CD4-positive, alpha-beta T cell treated with Interleukin-17A for 4 hours (primary cell): Measurements from ENCODE around the gene GTF2A1.
"Not testable (repeated sequence)": the region's sequence is repeated elsewhere in the genome, so short reads cannot be mapped to it uniquely, and the experiment has no call there.

Experiments
- DNase-seq: peaks from one replicate; pipeline ENCODE4 v3.0.0-alpha.2; 2020; ENCODE audit warnings: mixed read lengths

GTF2A1 gene

DNA sequence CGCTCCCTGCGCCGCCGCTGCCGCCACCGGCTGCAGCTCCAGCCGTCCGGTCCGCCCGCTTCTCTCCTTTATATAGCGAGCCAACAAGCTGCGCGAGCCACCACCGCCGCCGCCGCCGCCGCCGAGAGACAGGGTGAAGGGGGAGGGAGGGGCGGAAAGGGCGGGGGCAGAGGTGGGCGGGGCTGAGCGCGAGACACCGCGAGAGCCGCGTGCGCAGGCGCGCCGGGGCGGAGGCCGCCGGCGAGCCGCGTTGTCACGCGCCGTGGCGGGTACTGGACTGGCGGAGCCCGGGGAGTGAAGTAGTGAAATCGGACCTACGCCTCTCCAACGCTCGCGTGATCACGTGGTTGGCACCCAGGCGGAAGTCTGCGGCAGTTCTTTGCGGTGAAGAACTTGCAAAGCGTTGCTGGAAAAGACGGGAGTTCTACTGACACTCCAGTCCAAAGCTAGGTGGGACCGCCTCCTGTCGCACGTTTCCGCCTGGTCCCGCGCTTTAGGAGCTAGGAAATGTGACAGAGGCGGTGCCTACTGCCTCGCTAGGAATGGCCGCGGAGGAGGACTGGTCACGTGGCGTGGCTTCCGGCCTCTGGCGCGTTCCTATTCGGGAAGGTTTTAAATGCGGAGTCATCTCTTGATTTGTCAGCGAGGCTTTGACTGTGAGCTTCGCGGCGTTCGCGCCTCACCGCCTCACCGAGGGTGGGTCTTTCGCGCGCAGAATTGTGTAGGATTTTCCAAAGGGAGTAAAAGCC is at the start of gene GTF2A1:
TSS of gene GTF2A1 (minus strand) at position 130 of the 749 bp plus-strand sequence. CDS start 441 bp downstream, outside the sequence.
- peak; percentile 96 for DNase-seq

- DNase-seq, result no peak
Measured at GRCh38 chr14:81269979-81270375, 49.2 kb upstream of the GTF2A1 start.

GRCh38 chr14:81269100-81269978 is 48.6 kb upstream of the GTF2A1 start:
- DNase-seq, result peak; percentile 5

DNA sequence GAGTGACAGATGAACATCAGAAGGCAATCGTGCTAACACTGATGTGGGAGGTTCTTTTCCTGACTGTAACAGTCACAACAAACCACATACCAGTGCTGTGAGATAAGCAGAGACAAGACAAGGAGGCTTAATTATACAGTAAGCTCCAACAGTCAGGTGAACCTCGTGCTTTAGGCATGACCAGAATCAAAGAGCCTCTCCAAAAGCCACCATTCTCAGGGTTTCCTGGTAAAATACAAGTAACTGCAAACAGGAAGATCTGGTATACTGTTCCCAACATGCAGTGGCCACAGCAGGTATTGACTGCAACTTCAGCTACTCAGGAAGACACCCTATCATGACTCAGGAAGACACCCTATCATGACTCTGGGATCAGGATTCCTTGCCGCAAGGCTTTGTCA is 47.3 kb upstream of the GTF2A1 start:
- no peak for DNase-seq

DNA sequence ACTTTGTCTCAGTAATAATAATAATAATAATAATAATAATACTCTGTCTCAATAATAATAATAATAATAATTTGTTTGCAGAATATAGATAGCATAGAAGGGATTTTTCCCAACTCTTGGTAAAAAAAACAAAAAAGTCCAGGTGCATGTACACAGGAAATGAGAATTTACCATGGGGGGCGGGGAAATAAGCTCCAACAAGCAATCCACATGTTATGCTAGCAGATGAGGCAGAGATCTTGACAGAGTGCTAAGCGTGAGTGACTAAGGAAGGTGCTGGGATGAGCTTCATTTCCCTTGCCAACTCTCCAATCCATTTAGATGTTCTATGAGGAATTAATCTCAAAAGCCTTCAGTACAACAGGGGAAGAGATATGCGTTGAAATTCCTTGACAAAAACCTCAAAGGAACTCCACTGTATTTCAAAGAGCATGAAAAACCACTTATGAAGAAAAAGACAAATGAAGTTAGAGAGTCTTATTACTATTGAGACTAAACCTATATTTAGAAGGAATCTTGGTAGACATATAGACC is 44.9 kb upstream of the GTF2A1 start:
- no peak for DNase-seq

GRCh38 chr14:81264671-81265070 is 43.9 kb upstream of the GTF2A1 start:
- DNase-seq, result no peak

DNA sequence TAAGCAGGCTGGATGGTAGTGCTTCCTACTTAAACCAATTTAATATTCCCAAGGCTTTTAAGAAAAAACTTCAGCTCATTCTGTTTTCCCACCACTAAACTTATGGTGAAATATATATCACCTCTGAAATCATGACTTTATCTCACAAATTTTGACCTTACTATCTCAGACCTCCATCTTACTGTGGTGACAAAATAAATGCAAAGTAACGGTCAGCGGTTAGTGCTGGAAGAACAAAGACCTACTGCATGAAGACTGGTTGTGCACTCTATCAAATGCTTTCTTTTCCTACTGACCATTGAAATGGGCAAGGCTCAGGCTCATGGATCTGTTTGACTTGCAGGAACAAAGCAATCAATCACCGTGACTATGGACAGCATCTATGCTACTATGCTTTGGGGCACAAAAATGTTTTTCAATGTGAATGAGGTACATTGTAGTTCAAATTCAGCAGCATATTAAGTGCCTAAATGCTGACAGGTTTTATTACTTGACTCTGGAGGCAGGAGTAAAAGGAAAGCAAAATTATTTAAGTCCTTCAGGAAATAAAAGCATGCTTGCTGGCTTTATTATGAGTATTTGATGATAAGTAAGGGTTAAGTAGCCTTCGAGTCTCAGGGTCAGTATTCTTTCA is 43.1 kb upstream of the GTF2A1 start:
- DNase-seq, result no peak

DNA sequence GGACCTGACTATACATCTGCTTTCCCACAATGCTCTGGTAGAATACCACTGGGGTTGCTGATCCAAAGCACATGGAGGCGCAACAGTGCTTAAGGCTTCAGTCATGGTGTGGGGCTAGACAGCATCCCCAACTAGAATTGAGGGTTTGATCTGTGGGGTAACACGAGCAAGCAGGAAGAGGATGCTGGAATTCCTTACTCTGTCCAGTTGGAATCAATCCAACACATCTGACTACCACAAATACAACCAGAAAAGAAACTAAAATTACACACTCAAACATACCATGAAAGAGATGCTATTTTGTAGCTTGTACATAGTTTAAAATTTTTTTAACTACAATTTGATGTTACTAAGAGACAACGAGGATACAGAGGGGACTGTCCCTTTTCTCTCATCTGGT is 40.4 kb upstream of the GTF2A1 start:
- DNase-seq, result no peak

GRCh38 chr14:81260732-81261131 is 40.0 kb upstream of the GTF2A1 start:
- DNase-seq, result no peak

- no peak for DNase-seq
Measured at GRCh38 chr14:81256289-81256960, 35.7 kb upstream of the GTF2A1 start.

DNA sequence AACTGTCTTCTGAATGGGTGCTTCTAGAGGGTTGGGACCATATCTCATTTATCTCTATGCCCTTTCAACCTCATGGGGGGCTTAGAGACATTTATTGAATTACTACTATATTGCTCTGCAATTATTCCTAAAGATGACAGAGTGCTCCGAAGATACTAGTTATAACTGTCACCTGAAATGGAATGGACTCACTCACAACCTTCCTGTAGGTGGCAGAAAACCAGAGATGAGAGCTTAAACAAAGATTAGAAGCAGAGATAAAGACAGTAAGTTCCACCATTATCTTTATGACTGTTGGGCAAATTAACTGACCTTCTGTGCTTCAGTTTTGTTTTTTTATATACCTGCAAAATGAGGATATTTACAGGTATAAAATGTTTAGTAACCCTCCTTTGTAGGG is 31.5 kb upstream of the GTF2A1 start:
- DNase-seq, result no peak

- DNase-seq, result no peak
Measured at GRCh38 chr14:81247271-81247766, 26.6 kb upstream of the GTF2A1 start.

DNA sequence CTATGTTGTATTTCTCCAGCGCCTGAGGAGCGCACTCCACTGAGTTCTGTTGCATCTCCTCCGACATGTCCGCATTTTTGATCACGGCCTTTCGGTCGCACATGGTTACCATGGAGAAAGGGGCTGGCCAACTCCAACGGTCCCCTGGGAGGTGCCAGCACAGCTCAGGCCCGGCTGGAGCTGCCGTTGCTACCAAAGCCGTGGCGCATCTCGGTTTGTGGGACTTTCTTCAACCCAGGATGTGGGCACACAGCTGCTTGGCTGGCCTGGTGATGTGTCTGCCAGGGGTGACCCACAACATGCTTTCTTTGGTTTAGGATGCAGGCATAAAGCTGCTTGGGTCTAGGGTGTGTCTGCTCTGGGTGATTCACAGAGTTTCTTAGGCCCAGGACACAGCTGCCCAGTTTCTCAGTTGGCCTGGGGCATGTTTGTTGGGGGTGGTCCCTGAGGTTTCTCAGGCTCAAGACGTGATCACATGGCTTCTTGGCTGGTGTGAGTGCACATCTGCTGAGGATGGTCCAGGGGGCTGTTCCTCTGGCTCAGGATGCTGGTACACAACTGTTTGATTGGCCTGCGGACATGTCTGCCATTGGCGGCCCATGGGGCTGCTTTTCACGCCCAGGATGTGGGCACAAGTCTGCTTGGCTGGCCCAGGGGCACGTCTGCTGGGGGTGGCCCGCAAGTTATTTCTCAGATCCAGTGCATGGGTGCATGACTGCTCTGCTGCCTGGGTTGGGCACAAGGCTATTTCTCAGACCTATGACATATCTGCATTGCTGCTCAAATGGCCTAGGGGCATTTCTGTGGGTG is 25.9 kb upstream of the GTF2A1 start:
- DNase-seq, result no peak

- no peak for DNase-seq
Measured at GRCh38 chr14:81245771-81246170, 25.0 kb upstream of the GTF2A1 start.

DNA sequence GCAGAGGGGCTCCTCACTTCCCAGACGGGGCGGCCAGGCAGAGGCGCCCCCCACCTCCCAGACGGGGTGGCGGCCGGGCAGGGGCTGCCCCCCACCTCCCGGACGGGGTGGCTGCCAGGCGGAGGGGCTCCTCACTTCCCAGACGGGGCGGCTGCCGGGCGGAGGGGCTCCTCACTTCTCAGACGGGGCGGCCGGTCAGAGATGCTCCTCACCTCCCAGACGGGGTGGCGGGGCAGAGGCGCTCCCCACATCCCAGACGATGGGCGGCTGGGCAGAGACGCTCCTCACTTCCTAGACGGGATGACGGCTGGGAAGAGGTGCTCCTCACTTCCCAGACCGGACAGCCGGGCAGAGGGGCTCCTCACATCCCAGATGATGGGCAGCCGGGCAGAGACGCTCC is 23.7 kb upstream of the GTF2A1 start:
- not testable (repeated sequence) for DNase-seq

- DNase-seq, result no peak
Measured at GRCh38 chr14:81243499-81243898, 22.7 kb upstream of the GTF2A1 start.

DNA sequence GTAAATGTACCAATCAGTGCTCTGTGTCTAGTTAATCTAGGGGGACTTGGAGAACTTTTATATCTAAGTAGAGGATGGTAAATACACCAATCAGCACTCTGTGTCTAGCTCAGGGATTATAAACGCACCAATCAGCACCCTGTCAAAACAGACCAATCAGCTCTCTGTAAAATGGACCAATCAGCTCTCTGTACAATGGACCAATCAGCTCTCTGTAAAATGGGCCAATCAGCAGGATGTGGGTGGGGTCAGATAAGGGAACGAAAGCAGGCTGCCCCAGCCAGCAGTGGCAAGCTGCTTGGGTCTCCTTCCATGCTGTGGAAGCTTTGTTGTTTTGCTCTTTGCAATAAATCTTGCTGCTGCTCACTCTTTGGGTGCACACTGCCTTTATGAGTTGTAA is 16.1 kb upstream of the GTF2A1 start:
- DNase-seq, result not testable (repeated sequence)

DNA sequence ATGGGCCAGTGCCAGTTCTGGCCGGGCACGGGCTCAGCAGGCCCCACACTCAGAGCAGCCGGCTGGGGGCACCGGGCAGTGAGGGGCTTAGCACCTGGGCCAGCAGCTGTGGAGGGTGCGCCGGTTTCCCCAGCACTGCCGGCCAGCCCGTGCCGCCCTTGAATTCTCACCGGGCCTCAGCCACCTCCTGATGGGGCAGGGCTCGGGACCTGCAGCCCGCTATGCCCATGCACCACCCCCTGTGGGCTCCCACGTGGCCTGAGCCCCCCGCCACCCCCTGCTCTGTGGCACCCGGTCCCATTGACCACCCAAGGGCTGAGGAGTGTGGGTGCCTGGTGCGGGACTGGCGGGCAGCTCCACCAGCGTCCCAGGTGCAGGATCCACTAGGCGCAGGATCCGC is 15.4 kb upstream of the GTF2A1 start:
- DNase-seq, result no peak

GRCh38 chr14:81235096-81235495 is 14.3 kb upstream of the GTF2A1 start:
- DNase-seq, result no peak

DNA sequence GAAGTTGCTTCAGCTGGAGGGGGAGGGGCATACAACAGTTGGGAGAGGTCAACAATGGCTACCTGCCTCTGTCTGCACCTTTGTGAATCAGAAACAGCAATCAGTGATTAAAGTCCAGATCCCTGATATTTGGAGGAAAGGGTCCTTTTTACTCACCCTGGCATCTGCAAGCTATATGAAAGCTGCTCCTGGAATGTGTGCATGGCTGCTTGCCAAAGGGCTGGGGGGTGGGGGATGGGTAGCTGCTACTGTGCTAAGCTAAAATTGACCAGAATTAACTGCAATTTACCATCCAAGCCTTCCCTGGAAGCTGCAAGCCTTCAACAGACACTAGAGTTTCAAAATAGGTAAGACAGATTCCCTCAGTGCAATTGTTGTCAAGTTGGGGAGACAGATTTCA is 13.5 kb upstream of the GTF2A1 start:
- DNase-seq, result no peak

GRCh38 chr14:81233615-81234014 is 12.9 kb upstream of the GTF2A1 start:
- no peak for DNase-seq

DNA sequence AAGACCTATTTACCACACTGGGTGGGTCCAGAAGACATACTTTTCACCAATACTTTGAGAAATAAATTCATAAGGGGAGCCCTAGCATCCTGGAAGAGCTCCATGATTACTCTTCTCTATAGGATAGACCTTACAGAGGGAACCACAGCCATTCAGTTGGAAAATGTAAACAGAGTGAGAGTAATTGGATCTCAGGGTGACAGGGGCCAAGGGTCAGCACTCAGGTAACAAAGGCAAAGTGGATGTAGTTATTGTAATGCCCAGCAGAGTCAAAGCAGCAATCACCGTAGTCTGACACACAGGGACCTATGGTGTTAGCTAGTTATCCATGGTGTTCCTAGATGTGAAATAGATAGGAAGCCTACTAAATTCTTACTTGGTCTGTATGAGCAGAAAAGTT is 10.8 kb upstream of the GTF2A1 start:
- DNase-seq, result no peak
